Peyer's patch (tissue), 4 donors: ENCODE results near the gene CYP39A1.

Source experiments
- CTCF ChIP-seq, 6 experiments: fragments of 450-650 bp in 4 of 6; fragments of 200-600 bp in 2 of 6; sonication (generic) in 1 of 6; IDR thresholded peaks; one replicate each; pipeline ENCODE4 v1.5.1; 2017 to 2019; ENCODE audit warnings: antibody characterized with exemption in 6 of 6, mild to moderate bottlenecking in 3 of 6, moderate library complexity in 1 of 6
- POLR2A ChIP-seq, 2 donors: fragments of 450-650 bp; IDR thresholded peaks; one replicate each; pipeline ENCODE4 v1.5.1; 2017; ENCODE audit warnings: antibody characterized with exemption in 2 of 2, mild to moderate bottlenecking in 2 of 2, moderate library complexity in 2 of 2

GRCh38 chr6:46629691-46630090, 22.9 kb downstream of the CYP39A1 start:
- TF ChIP-seq POLR2A (IDR thresholded peaks at IDR 0.05) (no peak), CTCF (IDR thresholded peaks at IDR 0.05) (no peak)
